Panc1 (cell line): ENCODE measurements around the gene EPHB1.

ENCODE experiments used
- SIN3A ChIP-seq: IDR thresholded peaks from 2 replicates; pipeline ENCODE4 v1.6.1; 2012; ENCODE audit warnings: low read depth, mild to moderate bottlenecking, low read length, moderate library complexity, borderline replicate concordance; ENCODE audit not compliant: insufficient read depth
- TF ChIP-seq, protein P1 (sequence below): fragments of 450-650 bp; IDR thresholded peaks from 2 replicates; pipeline ENCODE4 v1.5.1; 2017; ENCODE audit warnings: mild to moderate bottlenecking
- TF ChIP-seq, protein P2 (sequence below), 2 experiments: IDR thresholded peaks; 2 replicates each; pipeline ENCODE4 v1.6.1; 2011 to 2012; ENCODE audit warnings: low read depth in 2 of 2, control low read depth in 1 of 2, low read length in 1 of 2, mild to moderate bottlenecking in 1 of 2, moderate library complexity in 1 of 2; ENCODE audit not compliant: insufficient read depth in 1 of 2

DNA sequence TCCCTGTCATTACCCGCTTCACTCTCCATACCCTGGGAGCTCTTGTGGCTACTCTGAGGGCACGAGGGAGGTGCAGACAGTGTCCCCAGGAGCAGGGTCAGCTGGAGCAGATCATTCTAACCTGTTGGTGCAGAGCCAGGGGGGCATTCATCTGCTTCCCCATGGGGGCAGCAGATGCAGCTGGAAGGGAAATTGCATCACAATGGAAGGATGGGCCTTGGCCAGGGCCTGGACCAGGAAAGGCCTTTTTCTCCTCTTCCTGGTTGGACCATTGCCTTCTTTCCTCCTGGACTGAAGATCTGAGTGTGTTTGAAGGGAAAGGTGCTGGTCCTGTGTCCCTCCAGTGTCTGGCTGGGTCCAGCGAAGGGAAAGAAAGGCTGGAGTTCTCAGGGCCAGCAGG lies 55.7 kb downstream of the EPHB1 start:
- no peak for TF ChIP-seq SIN3A
- TF ChIP-seq, protein P1, sequence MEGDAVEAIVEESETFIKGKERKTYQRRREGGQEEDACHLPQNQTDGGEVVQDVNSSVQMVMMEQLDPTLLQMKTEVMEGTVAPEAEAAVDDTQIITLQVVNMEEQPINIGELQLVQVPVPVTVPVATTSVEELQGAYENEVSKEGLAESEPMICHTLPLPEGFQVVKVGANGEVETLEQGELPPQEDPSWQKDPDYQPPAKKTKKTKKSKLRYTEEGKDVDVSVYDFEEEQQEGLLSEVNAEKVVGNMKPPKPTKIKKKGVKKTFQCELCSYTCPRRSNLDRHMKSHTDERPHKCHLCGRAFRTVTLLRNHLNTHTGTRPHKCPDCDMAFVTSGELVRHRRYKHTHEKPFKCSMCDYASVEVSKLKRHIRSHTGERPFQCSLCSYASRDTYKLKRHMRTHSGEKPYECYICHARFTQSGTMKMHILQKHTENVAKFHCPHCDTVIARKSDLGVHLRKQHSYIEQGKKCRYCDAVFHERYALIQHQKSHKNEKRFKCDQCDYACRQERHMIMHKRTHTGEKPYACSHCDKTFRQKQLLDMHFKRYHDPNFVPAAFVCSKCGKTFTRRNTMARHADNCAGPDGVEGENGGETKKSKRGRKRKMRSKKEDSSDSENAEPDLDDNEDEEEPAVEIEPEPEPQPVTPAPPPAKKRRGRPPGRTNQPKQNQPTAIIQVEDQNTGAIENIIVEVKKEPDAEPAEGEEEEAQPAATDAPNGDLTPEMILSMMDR = no peak
- TF ChIP-seq, protein P2, sequence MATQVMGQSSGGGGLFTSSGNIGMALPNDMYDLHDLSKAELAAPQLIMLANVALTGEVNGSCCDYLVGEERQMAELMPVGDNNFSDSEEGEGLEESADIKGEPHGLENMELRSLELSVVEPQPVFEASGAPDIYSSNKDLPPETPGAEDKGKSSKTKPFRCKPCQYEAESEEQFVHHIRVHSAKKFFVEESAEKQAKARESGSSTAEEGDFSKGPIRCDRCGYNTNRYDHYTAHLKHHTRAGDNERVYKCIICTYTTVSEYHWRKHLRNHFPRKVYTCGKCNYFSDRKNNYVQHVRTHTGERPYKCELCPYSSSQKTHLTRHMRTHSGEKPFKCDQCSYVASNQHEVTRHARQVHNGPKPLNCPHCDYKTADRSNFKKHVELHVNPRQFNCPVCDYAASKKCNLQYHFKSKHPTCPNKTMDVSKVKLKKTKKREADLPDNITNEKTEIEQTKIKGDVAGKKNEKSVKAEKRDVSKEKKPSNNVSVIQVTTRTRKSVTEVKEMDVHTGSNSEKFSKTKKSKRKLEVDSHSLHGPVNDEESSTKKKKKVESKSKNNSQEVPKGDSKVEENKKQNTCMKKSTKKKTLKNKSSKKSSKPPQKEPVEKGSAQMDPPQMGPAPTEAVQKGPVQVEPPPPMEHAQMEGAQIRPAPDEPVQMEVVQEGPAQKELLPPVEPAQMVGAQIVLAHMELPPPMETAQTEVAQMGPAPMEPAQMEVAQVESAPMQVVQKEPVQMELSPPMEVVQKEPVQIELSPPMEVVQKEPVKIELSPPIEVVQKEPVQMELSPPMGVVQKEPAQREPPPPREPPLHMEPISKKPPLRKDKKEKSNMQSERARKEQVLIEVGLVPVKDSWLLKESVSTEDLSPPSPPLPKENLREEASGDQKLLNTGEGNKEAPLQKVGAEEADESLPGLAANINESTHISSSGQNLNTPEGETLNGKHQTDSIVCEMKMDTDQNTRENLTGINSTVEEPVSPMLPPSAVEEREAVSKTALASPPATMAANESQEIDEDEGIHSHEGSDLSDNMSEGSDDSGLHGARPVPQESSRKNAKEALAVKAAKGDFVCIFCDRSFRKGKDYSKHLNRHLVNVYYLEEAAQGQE (IDR thresholded peaks at IDR 0.05; ENCODE audit: insufficient read depth in 1 of 2, low read depth in 2 of 2, low read length in 1 of 2) = no peak
